HepG2 (cell line): ENCODE data around the gene RDH12. TPM values are rescaled to one million over a fixed set of nuclear protein-coding genes. Genes with fewer than 3 reads are reported as not detected.

ENCODE experiments used
- KDM1A ChIP-seq: IDR thresholded peaks from 2 replicates; pipeline ENCODE4 v1.6.1; 2016; ENCODE audit warnings: missing compliant biosample characterization
- KLF11 ChIP-seq: IDR thresholded peaks from 2 replicates; pipeline ENCODE4 v1.6.1; 2016; ENCODE audit warnings: missing compliant biosample characterization
- NR2F1 ChIP-seq, 2 experiments: fragments of 450-650 bp in 1 of 2; formaldehyde crosslinking in 1 of 2; IDR thresholded peaks; 2 replicates each; pipeline versions ENCODE4 v1.5.0 to v1.6.1; 2016 to 2020; ENCODE audit warnings: mild to moderate bottlenecking in 1 of 2, missing compliant biosample characterization in 1 of 2, missing genetic modification reagents in 1 of 2, moderate library complexity in 1 of 2
- PAWR ChIP-seq: sonication (generic); formaldehyde crosslinking; IDR thresholded peaks from 2 replicates; pipeline ENCODE4 v1.4.0; 2020; ENCODE audit warnings: missing genetic modification reagents, mild to moderate bottlenecking, borderline replicate concordance
- SP4 ChIP-seq: sonication (generic); formaldehyde crosslinking; IDR thresholded peaks from 2 replicates; pipeline ENCODE4 v1.8.1; 2023; ENCODE audit warnings: mild to moderate bottlenecking, missing genetic modification reagents
- SYNCRIP ChIP-seq: fragments of 200-400 bp; formaldehyde crosslinking; IDR thresholded peaks from 2 replicates; pipeline ENCODE4 v1.6.1; 2018; ENCODE audit warnings: mild to moderate bottlenecking, low read depth, low read length; ENCODE audit not compliant: insufficient read depth
- ZBTB3 ChIP-seq: sonication (generic); formaldehyde crosslinking; IDR thresholded peaks from 2 replicates; pipeline ENCODE4 v1.4.0; 2020; ENCODE audit warnings: low read depth, mild to moderate bottlenecking, moderate library complexity, missing genetic modification reagents, borderline replicate concordance
- ZBTB42 ChIP-seq: sonication (generic); formaldehyde crosslinking; IDR thresholded peaks from 2 replicates; pipeline ENCODE4 v1.5.0; 2020; ENCODE audit warnings: mild to moderate bottlenecking, missing genetic modification reagents
- ZBTB7A ChIP-seq: sonication (generic); formaldehyde crosslinking; IDR thresholded peaks from 2 replicates; pipeline ENCODE4 v1.8.0; 2022; ENCODE audit warnings: mild to moderate bottlenecking, missing genetic modification reagents
- ZNF337 ChIP-seq: sonication (generic); formaldehyde crosslinking; IDR thresholded peaks from 2 replicates; pipeline ENCODE4 v1.5.1; 2020; ENCODE audit warnings: missing genetic modification reagents, low read depth, mild to moderate bottlenecking, borderline replicate concordance
- ZNF484 ChIP-seq: sonication (generic); formaldehyde crosslinking; IDR thresholded peaks from 2 replicates; pipeline ENCODE4 v1.5.1; 2020; ENCODE audit warnings: mild to moderate bottlenecking, low read depth, missing genetic modification reagents, borderline replicate concordance
- ZNF761 ChIP-seq: sonication (generic); formaldehyde crosslinking; conservative IDR thresholded peaks from 2 replicates; pipeline ENCODE4 v1.4.0; 2020; ENCODE audit warnings: mild to moderate bottlenecking, missing genetic modification reagents
- ZSCAN29 ChIP-seq: sonication (generic); formaldehyde crosslinking; conservative IDR thresholded peaks from 2 replicates; pipeline ENCODE4 v1.4.0; 2020; ENCODE audit warnings: mild to moderate bottlenecking, missing genetic modification reagents
- polyA plus RNA-seq, 8 experiments: library from polyadenylated mRNA; depleted of rRNA in 3 of 8; stranded (reverse) in 7 of 8; unstranded in 1 of 8; fragments of >200 nt; fragmentation: Illumina TruSeq in 4 of 8; extraction: Trizol in 4 of 8; gene quantifications; 2 replicates each; pipeline versions ENCODE4 v1.2.1 to v1.2.3, GENCODE V29; 2011 to 2016; ENCODE audit warnings: low read depth in 4 of 8, missing spikeins in 1 of 8, mixed read lengths in 1 of 8; ENCODE audit not compliant: insufficient read depth in 1 of 8
- total RNA-seq, 5 experiments: library from RNA; depleted of rRNA; stranded (reverse); fragments of >200 nt; fragmentation: Illumina TruSeq; extraction: Trizol; gene quantifications; 2 replicates each; pipeline ENCODE4 v1.2.3, GENCODE V29; 2016; ENCODE audit warnings: low read depth in 1 of 5
- TF ChIP-seq, protein P1 (sequence below): sonication (generic); formaldehyde crosslinking; IDR thresholded peaks from 2 replicates; pipeline ENCODE4 v1.4.0; 2020; ENCODE audit warnings: missing genetic modification reagents
- TF ChIP-seq, protein P2 (sequence below): sonication (generic); formaldehyde crosslinking; IDR thresholded peaks from 2 replicates; pipeline ENCODE4 v1.4.0; 2020; ENCODE audit warnings: missing genetic modification reagents
- TF ChIP-seq, protein P3 (sequence below): sonication (generic); formaldehyde crosslinking; IDR thresholded peaks from 2 replicates; pipeline ENCODE4 v1.4.0; 2020; ENCODE audit warnings: mild to moderate bottlenecking, missing genetic modification reagents, borderline replicate concordance
- TF ChIP-seq, protein P4 (sequence below): sonication (generic); formaldehyde crosslinking; IDR thresholded peaks from 2 replicates; pipeline ENCODE4 v1.4.0; 2020; ENCODE audit warnings: missing genetic modification reagents
- TF ChIP-seq, protein P5 (sequence below): sonication (generic); formaldehyde crosslinking; IDR thresholded peaks from 2 replicates; pipeline ENCODE4 v1.4.0; 2020; ENCODE audit warnings: missing genetic modification reagents, mild to moderate bottlenecking, borderline replicate concordance

Gene RDH12
- total and polyA plus RNA-seq, 2 of the 13 experiments (the other 11 are each of a cell fraction or from before 2014, with no cell fraction given), result 1.6 to 2.1 TPM

DNA sequence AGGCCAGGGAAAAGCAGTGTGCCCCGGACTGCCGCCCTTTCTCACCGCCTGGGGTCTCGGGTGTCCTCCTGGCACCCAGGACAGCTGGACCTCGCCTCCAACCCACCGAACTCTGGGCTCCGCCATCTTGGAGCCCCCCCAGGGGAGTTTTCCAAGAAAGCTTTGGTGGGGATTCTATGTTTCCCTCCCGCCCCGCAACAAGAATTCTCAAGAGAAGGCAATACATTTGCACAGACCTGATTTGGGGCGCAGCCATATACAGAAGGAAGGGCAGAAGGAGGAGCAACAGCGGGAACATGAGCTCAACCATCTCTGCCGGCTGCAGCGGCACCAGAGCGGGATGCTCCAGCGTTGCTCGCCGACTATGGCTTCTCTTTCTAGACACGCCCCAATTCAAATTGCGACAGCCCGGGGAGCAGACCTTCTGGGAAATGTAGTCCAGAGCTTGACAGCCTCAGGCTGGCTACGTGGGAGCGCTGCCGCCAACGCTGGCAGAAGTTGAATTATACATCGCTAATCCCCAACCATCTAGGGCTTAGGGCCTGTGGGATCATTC, 6.2 kb upstream of the RDH12 start, which contains the start of gene RDH11 (continued):
- TF ChIP-seq, protein P1, sequence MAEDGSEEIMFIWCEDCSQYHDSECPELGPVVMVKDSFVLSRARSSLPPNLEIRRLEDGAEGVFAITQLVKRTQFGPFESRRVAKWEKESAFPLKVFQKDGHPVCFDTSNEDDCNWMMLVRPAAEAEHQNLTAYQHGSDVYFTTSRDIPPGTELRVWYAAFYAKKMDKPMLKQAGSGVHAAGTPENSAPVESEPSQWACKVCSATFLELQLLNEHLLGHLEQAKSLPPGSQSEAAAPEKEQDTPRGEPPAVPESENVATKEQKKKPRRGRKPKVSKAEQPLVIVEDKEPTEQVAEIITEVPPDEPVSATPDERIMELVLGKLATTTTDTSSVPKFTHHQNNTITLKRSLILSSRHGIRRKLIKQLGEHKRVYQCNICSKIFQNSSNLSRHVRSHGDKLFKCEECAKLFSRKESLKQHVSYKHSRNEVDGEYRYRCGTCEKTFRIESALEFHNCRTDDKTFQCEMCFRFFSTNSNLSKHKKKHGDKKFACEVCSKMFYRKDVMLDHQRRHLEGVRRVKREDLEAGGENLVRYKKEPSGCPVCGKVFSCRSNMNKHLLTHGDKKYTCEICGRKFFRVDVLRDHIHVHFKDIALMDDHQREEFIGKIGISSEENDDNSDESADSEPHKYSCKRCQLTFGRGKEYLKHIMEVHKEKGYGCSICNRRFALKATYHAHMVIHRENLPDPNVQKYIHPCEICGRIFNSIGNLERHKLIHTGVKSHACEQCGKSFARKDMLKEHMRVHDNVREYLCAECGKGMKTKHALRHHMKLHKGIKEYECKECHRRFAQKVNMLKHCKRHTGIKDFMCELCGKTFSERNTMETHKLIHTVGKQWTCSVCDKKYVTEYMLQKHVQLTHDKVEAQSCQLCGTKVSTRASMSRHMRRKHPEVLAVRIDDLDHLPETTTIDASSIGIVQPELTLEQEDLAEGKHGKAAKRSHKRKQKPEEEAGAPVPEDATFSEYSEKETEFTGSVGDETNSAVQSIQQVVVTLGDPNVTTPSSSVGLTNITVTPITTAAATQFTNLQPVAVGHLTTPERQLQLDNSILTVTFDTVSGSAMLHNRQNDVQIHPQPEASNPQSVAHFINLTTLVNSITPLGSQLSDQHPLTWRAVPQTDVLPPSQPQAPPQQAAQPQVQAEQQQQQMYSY (CRISPR knock-in tag), result no peak
- TF ChIP-seq, protein P2, sequence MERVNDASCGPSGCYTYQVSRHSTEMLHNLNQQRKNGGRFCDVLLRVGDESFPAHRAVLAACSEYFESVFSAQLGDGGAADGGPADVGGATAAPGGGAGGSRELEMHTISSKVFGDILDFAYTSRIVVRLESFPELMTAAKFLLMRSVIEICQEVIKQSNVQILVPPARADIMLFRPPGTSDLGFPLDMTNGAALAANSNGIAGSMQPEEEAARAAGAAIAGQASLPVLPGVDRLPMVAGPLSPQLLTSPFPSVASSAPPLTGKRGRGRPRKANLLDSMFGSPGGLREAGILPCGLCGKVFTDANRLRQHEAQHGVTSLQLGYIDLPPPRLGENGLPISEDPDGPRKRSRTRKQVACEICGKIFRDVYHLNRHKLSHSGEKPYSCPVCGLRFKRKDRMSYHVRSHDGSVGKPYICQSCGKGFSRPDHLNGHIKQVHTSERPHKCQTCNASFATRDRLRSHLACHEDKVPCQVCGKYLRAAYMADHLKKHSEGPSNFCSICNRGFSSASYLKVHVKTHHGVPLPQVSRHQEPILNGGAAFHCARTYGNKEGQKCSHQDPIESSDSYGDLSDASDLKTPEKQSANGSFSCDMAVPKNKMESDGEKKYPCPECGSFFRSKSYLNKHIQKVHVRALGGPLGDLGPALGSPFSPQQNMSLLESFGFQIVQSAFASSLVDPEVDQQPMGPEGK (CRISPR knock-in tag), result peak; percentile 60; the same call in 1 of the 2 replicates
- no peak for TF ChIP-seq PAWR
- no peak for TF ChIP-seq KDM1A (CRISPR knock-in tag)
- TF ChIP-seq, protein P3, sequence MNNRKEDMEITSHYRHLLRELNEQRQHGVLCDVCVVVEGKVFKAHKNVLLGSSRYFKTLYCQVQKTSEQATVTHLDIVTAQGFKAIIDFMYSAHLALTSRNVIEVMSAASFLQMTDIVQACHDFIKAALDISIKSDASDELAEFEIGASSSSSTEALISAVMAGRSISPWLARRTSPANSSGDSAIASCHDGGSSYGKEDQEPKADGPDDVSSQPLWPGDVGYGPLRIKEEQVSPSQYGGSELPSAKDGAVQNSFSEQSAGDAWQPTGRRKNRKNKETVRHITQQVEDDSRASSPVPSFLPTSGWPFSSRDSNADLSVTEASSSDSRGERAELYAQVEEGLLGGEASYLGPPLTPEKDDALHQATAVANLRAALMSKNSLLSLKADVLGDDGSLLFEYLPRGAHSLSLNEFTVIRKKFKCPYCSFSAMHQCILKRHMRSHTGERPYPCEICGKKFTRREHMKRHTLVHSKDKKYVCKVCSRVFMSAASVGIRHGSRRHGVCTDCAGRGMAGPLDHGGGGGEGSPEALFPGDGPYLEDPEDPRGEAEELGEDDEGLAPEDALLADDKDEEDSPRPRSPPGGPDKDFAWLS, result no peak
- no peak for TF ChIP-seq ZNF337 (CRISPR knock-in tag)
- no peak for TF ChIP-seq SYNCRIP
- TF ChIP-seq SP4 (CRISPR knock-in tag), result peak; percentile 13; the same call in 1 of the 2 replicates
- TF ChIP-seq, protein P4, sequence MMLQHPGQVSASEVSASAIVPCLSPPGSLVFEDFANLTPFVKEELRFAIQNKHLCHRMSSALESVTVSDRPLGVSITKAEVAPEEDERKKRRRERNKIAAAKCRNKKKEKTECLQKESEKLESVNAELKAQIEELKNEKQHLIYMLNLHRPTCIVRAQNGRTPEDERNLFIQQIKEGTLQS (CRISPR knock-in tag), result no peak
- no peak for TF ChIP-seq ZBTB7A (CRISPR knock-in tag)
- TF ChIP-seq ZBTB42, result no peak
- TF ChIP-seq ZSCAN29, result 0 out of 2 replicates have a peak, but pooled peaks have one; percentile 31
- TF ChIP-seq KLF11, result no peak
- no peak for TF ChIP-seq ZNF484 (CRISPR knock-in tag)
- no peak for TF ChIP-seq NR2F1 (CRISPR knock-in tag; IDR thresholded peaks at IDR 0.05)
- TF ChIP-seq ZBTB3 (CRISPR knock-in tag), result no peak
- TF ChIP-seq ZNF761 (CRISPR knock-in tag), result peak; percentile 70; the same call in 1 of the 2 replicates
- TF ChIP-seq, protein P5, sequence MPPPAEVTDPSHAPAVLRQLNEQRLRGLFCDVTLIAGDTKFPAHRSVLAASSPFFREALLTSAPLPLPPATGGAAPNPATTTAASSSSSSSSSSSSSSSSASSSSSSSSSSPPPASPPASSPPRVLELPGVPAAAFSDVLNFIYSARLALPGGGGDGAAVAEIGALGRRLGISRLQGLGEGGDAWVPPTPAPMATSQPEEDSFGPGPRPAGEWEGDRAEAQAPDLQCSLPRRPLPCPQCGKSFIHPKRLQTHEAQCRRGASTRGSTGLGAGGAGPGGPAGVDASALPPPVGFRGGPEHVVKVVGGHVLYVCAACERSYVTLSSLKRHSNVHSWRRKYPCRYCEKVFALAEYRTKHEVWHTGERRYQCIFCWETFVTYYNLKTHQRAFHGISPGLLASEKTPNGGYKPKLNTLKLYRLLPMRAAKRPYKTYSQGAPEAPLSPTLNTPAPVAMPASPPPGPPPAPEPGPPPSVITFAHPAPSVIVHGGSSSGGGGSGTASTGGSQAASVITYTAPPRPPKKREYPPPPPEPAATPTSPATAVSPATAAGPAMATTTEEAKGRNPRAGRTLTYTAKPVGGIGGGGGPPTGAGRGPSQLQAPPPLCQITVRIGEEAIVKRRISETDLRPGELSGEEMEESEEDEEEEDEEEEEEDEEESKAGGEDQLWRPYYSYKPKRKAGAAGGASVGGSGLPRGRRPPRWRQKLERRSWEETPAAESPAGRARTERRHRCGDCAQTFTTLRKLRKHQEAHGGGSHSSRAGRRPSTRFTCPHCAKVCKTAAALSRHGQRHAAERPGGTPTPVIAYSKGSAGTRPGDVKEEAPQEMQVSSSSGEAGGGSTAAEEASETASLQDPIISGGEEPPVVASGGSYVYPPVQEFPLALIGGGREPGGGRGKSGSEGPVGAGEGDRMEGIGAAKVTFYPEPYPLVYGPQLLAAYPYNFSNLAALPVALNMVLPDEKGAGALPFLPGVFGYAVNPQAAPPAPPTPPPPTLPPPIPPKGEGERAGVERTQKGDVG (CRISPR knock-in tag), result no peak
